Vagina (tissue), 2 donors: ENCODE measurements around the gene WAS. TPM values are rescaled to one million over a fixed set of nuclear protein-coding genes. Genes with fewer than 3 reads are reported as not detected.

Experiments used
- DNase-seq, 2 donors: peaks; one replicate each; pipeline ENCODE4 v3.0.0-alpha.2; 2017; ENCODE audit errors: extremely low spot score in 2 of 2
- H3K27ac ChIP-seq: fragments of 200-600 bp; sonication (generic); one replicate; pipeline ENCODE4 v1.5.1; 2019
- H3K27me3 ChIP-seq: fragments of 200-600 bp; sonication (generic); one replicate; pipeline ENCODE4 v1.5.1; 2019
- H3K36me3 ChIP-seq, 2 donors: fragments of 200-600 bp; sonication (generic); one replicate each; pipeline ENCODE4 v1.5.1; 2017 to 2019
- H3K4me1 ChIP-seq: fragments of 200-600 bp; sonication (generic); one replicate; pipeline ENCODE4 v1.5.1; 2019
- H3K4me3 ChIP-seq, 2 donors: fragments of 200-600 bp; sonication (generic); 1 replicate in 1 of 2; 2 replicates in 1 of 2; pipeline ENCODE4 v1.5.1; 2016 to 2019
- H3K9me3 ChIP-seq: fragments of 200-600 bp; sonication (generic); one replicate; pipeline ENCODE4 v1.5.1; 2019
- CTCF ChIP-seq, 3 experiments: fragments of 450-650 bp in 2 of 3; fragments of 200-600 bp in 1 of 3; sonication (generic) in 1 of 3; IDR thresholded peaks; one replicate each; pipeline ENCODE4 v1.5.1; 2017 to 2019; ENCODE audit warnings: antibody characterized with exemption in 3 of 3, mild to moderate bottlenecking in 2 of 3, moderate library complexity in 2 of 3
- POLR2A ChIP-seq, 2 donors: fragments of 450-650 bp; IDR thresholded peaks; one replicate each; pipeline ENCODE4 v1.6.1; 2017; ENCODE audit warnings: antibody characterized with exemption in 2 of 2, mild to moderate bottlenecking in 2 of 2, moderate library complexity in 2 of 2
- POLR2AphosphoS5 ChIP-seq, 2 donors: sonication (generic); formaldehyde crosslinking; IDR thresholded peaks; one replicate each; pipeline ENCODE4 v1.9.0; 2017; ENCODE audit warnings: antibody characterized with exemption in 2 of 2, mild to moderate bottlenecking in 2 of 2, low read depth in 1 of 2; ENCODE audit not compliant: insufficient read depth in 1 of 2
- intact Hi-C: fragments of 100-400 bp; cut with DNase I; formaldehyde crosslinking; loops from one replicate; pipeline ENCODE4 v1.15.1; 2023
- total RNA-seq: library from RNA; depleted of rRNA; stranded (reverse); fragments of >200 nt; gene quantifications from one replicate; pipeline ENCODE4 v1.2.3, GENCODE V29; 2016

WAS gene
- total RNA-seq, 1 donor from 2014 or later = 4.4 TPM

GRCh38 chrX:48715876-48716502 lies 32.4 kb downstream of the WAS start:
- Histone ChIP-seq H3K4me1 (no peaks in the 10 kb centered on the region), H3K27ac (no peak overlapping the region), H3K9me3 (no peaks in the 10 kb centered on the region), H3K36me3 (no peaks in the 10 kb centered on the region), H3K27me3 (no peaks in the 10 kb centered on the region), H3K4me3 (no peak overlapping the region)
- no peak for DNase-seq
- intact Hi-C loops = no loop called here
- no peak for TF ChIP-seq POLR2AphosphoS5 (IDR thresholded peaks at IDR 0.05; ENCODE audit: insufficient read depth in 1 of 2, low read depth in 1 of 2)
- TF ChIP-seq CTCF (IDR thresholded peaks at IDR 0.05) = no peak
- no peak for TF ChIP-seq POLR2A (IDR thresholded peaks at IDR 0.05)

GRCh38 chrX:48719958-48720357 lies 36.4 kb downstream of the WAS start:
- Histone ChIP-seq H3K27ac (no peak overlapping the region), H3K4me3 (no peak overlapping the region), H3K36me3 (no peaks in the 10 kb centered on the region), H3K4me1 (no peaks in the 10 kb centered on the region), H3K9me3 (no peaks in the 10 kb centered on the region), H3K27me3 (no peaks in the 10 kb centered on the region)
- no peak for TF ChIP-seq CTCF (IDR thresholded peaks at IDR 0.05)
- no peak for TF ChIP-seq POLR2AphosphoS5 (IDR thresholded peaks at IDR 0.05; ENCODE audit: insufficient read depth in 1 of 2, low read depth in 1 of 2)
- no peak for TF ChIP-seq POLR2A (IDR thresholded peaks at IDR 0.05)
- no peak for DNase-seq
- intact Hi-C loops = no loop called here

- Histone ChIP-seq H3K4me1 (no peaks in the 10 kb centered on the region), H3K9me3 (no peaks in the 10 kb centered on the region), H3K27ac (no peak overlapping the region), H3K36me3 (no peaks in the 10 kb centered on the region), H3K27me3 (no peaks in the 10 kb centered on the region), H3K4me3 (no peak overlapping the region)
- no peak for TF ChIP-seq POLR2A (IDR thresholded peaks at IDR 0.05)
- no peak for TF ChIP-seq CTCF (IDR thresholded peaks at IDR 0.05)
- TF ChIP-seq POLR2AphosphoS5 (IDR thresholded peaks at IDR 0.05; ENCODE audit: insufficient read depth in 1 of 2, low read depth in 1 of 2) = no peak
- DNase-seq = no peak
- intact Hi-C loops = no loop called here
Measured at GRCh38 chrX:48720577-48721250, 37.1 kb downstream of the WAS start.

GRCh38 chrX:48721916-48722315 lies 38.3 kb downstream of the WAS start:
- no peak for TF ChIP-seq POLR2A (IDR thresholded peaks at IDR 0.05)
- TF ChIP-seq POLR2AphosphoS5 (IDR thresholded peaks at IDR 0.05; ENCODE audit: insufficient read depth in 1 of 2, low read depth in 1 of 2) = no peak
- TF ChIP-seq CTCF (IDR thresholded peaks at IDR 0.05) = no peak
- no peaks in the 10 kb centered on the region for H3K4me1 ChIP-seq
- H3K36me3 ChIP-seq = no peaks in the 10 kb centered on the region
- H3K27ac ChIP-seq = no peak overlapping the region
- intact Hi-C loops = no loop called here
- no peak for DNase-seq
- H3K27me3 ChIP-seq = no peaks in the 10 kb centered on the region
- H3K9me3 ChIP-seq = no peaks in the 10 kb centered on the region
- H3K4me3 ChIP-seq = no peak overlapping the region

- no peak for DNase-seq
- H3K36me3 ChIP-seq = no peaks in the 10 kb centered on the region
- no peaks in the 10 kb centered on the region for H3K4me1 ChIP-seq
- intact Hi-C loops = no loop called here
- no peak for TF ChIP-seq POLR2AphosphoS5 (IDR thresholded peaks at IDR 0.05; ENCODE audit: insufficient read depth in 1 of 2, low read depth in 1 of 2)
- TF ChIP-seq CTCF (IDR thresholded peaks at IDR 0.05) = no peak
- TF ChIP-seq POLR2A (IDR thresholded peaks at IDR 0.05) = no peak
- no peaks in the 10 kb centered on the region for H3K27me3 ChIP-seq
- H3K4me3 ChIP-seq = no peak overlapping the region
- no peak overlapping the region for H3K27ac ChIP-seq
- H3K9me3 ChIP-seq = no peaks in the 10 kb centered on the region
Measured at GRCh38 chrX:48726596-48726995, 43.0 kb downstream of the WAS start.
